HG02943 (cell line): ENCODE results near the gene PTPN6.
"Not testable (repeated sequence)": the region's sequence is repeated elsewhere in the genome, so short reads cannot be mapped to it uniquely, and the experiment has no call there.

Source experiments
- ATAC-seq: cut with Tn5 transposase; IDR thresholded peaks from one replicate; pipeline ENCODE4 v1.9.1; 2021; ENCODE audit warnings: mild to moderate bottlenecking, low read depth, moderate library complexity; ENCODE audit not compliant: unreplicated experiment

Gene PTPN6

DNA sequence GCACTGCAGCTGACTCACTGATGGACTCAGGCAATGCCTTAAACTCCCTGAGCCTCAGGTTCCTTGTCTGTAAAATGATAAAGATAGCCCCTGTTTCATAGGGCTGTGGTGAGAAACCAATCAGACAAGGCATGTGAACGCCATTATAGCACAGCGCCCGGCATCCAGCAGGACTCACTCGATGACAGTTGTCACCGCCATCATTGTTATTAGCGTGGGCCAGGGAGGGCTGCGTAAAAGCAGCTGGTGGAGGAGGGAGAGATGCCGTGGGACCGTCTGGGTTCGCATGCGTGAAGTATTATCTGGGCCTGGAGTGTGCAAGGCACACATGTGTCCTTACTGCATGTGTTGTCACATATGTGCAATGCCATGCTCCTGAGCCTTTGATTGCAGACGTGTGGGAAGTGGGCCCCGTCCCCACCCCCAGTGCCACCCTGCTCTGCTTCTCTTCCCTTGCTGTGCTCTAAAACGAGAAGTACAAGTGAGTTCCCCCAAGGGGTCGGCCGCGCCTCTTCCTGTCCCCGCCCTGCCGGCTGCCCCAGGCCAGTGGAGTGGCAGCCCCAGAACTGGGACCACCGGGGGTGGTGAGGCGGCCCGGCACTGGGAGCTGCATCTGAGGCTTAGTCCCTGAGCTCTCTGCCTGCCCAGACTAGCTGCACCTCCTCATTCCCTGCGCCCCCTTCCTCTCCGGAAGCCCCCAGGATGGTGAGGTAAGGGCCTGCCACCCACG, at the start of gene PTPN6:
Gene PTPN6, plus strand, starts transcription at position 546 of the 730 bp plus-strand sequence. Its CDS starts 157 bp downstream, at position 703.
- ATAC-seq, result no peak

DNA sequence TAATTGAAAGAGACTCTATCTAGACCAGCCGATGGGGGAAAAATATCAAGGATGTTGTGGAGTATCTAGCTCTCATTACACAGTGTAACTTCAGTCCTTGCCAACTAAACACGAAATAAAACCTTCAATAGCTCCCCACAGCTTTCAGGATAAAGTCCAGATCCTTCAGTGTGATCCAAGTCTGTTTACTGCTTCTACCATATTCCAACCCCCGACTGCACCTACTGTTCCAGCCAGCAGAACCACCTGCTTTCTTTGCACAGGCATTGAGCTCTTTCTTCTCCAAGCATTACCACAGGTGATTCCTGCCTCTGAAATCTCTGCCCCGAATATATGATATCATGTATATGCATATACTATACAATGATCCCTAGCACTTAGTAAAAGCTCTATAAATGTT, 48.7 kb upstream of the PTPN6 start:
- ATAC-seq, result no peak

DNA sequence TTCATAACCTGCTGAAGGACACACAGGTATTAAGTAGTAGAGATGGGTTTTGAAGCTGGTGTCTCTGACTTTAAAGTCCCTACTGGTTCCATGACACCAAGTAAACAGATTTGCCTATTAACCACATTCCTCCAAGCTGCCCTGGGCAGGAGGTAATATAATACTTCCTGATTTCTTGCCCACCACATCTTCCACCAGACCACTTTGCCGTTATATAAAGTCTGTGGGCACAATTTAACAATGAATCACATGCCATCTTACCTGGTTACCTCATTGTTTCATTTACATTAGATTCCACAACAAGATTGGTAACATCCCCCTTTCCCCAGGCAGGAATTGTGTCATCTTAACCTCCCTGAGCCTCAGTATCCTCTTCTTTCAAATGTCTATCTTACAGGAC, 47.4 kb upstream of the PTPN6 start:
- ATAC-seq, result no peak

DNA sequence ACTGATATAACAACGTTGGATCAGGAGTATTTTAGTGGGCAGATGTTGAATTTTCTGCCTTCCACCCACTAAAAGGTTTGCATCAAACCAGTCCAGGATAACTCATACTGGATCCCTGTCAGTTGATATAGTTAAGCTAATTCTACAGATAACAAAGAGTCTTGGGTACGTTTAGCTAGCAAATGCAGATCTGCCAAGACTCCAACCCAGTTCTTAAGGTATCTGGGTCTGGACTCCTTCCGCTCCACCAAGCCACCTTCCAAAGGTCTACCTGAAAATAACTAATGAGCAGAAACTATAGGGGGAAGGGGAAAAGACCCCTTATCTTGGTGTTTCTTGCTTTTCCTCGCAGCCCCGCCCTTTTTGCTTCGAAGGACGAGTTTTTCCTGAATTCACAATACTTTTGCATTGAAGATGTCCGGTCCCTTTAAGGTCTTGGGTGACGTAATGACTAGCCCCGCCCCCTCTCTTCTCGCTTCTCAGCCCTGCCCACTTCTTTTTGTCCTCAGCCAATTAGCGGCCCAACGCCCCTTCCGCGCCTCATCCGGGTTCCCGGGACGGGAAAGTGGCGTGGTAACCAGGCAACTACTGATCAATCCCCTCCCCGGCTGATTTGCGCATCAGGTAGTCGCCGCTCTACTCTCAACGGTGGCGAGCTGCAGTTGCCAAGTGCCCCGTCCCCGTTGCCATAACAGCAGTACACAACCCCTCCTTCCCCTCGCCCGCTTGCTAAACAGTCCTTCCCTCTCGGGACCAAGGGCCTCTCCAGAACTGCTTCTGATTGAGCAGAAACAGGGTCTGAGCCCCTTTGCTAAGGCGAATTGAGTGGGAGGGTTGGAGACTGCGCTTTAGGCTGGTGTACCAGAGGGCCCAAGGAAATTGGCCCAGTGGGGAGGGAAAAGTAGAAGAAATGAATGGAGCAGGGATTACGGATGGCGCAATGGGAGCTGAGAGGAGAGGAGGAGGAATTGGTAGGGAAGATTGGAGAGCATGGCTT, 46.6 kb upstream of the PTPN6 start, which contains the start of gene LRRC23:
Gene LRRC23, plus strand, starts transcription at position 543 of the 997 bp plus-strand sequence. CDS start 812 bp downstream, outside the sequence.
- ATAC-seq, result peak; percentile 81

DNA sequence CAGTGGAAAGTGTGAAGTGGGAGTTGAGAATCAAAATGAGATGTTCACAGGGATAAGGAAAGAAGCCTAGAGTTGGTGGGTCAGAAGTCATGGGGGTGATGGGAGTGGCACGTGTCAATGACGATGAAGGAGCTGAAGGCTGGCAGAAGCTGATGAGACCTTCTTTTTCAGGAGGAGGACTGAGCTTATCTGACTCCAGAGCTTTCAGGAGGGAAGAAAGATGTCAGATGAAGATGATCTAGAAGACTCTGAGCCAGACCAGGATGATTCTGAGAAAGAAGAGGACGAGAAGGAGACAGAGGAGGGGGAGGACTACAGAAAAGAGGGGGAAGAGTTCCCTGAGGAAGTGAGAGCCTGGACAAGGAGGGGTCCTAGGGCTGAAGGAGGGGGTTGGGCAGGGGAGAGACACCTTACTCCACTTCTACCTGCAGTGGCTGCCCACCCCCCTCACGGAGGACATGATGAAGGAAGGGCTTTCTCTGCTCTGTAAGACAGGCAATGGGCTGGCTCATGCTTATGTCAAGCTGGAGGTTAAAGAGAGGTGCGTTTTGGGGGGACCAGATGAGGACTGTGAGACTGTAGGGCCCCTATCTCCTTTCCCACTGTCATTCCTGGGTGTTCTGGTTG, 45.6 kb upstream of the PTPN6 start:
- ATAC-seq, result no peak

DNA sequence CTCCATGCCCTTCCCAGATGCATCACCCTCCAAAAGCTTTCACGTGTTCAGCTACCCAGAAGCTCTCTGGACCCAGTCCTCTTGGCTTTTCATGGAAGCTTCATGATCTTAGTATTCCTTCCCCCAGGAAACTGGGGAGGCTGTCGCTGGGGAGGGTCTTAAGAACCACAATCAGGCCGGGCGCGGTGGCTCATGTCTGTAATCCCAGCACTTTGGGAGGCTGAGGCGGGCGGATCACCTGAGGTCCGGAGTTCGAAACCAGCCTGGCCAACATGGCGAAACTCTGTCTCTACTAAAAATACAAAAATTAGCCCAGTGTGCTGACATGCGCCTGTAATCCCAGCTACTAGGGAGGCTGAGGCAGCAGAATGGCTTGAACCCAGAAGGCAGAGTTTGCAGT, 43.0 kb upstream of the PTPN6 start:
- ATAC-seq, result not testable (repeated sequence)

DNA sequence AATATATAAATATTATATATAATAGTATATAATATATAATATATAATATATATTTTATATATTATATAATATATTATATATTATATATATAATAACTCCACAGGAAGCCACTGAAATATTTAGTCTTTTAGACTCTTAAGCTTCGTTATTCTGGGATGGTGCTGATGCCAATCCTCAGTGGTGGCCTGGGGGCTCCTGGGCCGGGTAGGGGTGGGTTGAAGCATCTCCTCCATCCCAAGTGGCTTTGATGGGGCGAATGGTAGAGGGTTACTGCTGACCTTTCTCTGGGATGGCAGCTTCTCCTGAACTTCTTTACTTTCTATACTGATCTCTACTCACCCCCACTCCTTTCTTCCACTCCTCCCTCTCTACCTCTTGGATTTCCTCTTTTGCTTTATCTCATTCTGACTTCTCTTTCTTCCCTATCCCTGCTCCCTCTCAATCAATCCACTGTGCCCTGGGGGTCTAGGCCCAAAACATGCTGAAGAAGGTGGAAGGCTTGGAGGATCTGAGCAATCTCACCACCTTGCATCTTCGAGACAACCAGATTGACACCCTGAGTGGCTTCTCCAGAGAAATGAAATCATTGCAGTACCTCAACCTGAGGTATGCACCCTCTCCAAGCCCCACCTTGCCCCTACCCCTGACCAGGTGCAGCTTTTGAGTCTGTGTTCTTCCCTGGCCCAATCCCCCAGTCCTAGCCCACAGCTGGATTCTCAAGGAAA, 41.6 kb upstream of the PTPN6 start:
- ATAC-seq, result no peak

DNA sequence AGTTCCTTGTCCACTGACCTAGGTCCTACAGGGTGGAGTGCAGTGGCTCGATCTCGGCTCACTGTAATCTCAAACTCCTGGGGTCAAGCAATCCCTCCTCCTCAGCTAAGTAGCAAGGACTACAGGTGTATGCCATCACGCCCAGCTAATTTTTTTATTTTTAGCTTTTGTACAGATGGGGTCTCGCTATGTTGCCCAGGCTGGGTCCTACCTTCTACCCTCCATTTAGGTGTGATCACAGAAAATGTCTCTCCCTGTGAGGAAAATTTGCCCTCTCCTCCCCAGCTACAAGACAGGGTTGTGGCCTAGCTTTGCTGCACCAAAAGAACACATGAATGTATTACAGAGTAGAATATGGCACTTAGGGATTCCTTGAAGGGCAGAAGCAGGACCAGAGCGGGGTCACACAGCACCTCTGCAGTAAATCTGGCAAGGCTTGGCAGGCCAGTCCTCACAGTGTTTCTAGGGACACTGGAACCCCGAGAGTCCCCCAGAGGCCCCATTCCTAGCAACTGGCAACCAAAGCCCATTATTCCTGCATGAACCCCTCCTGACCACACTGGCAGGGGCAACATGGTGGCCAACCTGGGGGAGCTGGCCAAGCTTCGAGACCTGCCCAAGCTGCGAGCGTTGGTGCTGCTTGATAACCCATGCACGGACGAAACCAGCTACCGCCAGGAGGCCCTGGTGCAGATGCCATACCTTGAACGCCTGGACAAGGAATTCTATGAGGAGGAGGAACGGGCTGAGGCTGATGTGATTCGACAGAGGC, 38.8 kb upstream of the PTPN6 start:
- no peak for ATAC-seq

DNA sequence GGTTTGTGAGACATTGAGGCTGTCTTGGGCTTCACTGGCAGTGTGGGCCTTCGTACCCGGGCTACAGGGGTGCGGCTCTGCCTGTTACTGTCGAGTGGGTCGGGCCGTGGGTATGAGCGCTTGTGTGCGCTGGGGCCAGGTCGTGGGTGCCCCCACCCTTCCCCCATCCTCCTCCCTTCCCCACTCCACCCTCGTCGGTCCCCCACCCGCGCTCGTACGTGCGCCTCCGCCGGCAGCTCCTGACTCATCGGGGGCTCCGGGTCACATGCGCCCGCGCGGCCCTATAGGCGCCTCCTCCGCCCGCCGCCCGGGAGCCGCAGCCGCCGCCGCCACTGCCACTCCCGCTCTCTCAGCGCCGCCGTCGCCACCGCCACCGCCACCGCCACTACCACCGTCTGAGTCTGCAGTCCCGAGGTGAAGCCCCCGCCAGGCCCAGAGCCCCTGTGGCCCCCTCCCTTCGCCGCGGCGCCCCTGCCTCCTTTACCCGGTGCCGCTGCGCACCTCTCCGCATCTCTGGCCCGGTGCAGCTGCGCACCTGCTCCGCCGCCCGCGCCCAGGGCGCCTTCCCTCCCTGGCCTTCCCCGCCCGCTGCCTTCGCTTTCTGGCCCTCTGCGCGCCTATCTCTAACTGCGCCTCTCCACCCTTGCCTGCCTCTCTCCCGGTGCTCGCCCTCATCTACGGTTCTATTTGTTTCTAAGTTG, 36.8 kb upstream of the PTPN6 start, which contains the start of gene ENO2:
Gene ENO2, plus strand, starts transcription at position 335 of the 701 bp plus-strand sequence. CDS start 1,253 bp downstream, outside the sequence.
- ATAC-seq, result peak; percentile 56

DNA sequence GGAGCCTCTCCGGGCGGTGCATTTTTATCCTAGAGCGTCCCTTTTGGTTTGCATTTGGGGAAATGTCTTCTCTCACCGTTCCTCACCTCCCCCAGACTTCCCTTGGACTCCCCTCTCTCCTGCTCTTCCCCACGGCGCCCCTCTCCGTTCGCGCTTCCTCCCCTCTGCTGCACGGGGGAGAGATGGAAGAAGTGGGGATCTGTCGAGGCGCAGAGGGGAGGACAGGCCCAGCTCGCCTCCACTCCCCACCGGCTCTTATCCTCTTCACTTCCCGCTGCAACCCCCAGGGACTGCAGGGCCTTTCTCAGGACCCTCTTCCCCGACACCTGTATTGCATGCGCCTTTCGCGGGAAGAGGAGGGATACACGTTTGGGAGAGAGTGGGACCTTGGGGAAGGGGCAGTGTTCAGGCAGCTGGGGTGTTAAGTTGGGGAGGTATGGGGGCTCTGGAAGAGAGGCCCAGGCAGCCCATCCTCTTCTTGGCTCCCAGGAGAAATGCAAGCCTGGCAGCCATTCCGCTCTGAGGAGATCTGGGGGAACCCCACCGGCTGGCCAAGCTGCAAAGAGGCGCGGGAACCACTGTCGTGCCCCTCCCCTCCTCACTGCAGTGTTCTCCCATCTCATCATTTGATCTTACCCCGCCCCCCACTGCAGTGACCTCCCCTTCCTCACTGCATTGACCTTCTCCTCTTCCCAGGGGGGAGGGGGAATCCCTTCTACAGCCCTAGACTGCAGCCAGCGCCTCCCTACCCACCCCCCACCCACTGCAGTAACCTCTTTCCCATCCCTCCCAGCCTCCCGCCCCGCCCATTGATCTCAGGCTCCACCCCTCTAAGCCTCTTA, 36.0 kb upstream of the PTPN6 start:
- ATAC-seq, result peak; percentile 14

DNA sequence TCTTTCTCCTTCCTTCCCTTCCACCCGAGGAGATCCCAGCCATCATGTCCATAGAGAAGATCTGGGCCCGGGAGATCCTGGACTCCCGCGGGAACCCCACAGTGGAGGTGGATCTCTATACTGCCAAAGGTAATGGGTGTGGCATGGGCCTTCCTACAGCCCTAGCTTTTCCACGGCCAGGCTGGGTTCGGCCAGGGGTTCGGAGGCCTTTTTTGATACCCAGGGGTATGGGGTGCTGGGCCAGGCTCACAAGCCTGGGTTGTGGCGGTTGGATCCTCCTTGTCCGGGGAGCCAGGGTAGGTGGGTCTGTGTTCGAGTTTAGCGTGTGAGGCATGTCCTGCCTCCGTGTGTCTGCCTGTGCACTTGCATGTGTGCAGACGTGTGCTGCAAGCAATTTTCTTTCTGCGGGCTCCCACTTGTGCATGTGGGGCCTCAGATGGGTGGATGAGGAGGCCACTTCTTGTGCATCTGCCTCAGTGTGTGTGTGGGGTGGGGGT, 35.3 kb upstream of the PTPN6 start:
- no peak for ATAC-seq

DNA sequence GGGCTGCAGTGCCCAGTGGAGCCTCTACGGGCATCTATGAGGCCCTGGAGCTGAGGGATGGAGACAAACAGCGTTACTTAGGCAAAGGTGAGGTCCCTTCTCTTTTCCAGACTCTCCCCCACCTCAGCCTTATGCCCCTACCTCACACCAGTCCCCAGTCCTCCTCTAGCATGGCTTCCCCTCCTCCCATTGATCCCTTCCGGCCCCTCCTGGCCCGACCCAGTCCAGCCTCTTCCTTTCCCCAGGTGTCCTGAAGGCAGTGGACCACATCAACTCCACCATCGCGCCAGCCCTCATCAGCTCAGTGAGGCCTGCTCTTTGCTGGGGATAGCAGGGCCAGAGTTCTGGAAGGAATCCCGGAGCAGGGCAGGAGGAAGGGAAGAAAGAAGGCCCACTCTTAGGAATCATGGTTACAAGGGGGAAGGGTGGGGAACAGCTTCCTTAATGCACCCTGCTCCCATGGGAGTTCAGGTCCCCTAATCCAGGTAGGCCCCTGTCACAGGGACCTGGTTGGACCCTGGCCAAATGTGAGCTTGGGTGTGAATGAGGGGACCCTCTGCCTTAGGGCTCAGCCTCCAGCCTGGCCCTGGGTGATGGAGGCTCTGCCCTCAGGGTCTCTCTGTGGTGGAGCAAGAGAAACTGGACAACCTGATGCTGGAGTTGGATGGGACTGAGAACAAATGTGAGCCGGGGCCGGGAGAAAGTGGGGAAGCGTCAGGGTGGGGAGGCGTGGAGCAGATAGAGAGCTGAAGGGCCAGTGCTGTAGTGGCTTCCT, 34.5 kb upstream of the PTPN6 start:
- no peak for ATAC-seq

DNA sequence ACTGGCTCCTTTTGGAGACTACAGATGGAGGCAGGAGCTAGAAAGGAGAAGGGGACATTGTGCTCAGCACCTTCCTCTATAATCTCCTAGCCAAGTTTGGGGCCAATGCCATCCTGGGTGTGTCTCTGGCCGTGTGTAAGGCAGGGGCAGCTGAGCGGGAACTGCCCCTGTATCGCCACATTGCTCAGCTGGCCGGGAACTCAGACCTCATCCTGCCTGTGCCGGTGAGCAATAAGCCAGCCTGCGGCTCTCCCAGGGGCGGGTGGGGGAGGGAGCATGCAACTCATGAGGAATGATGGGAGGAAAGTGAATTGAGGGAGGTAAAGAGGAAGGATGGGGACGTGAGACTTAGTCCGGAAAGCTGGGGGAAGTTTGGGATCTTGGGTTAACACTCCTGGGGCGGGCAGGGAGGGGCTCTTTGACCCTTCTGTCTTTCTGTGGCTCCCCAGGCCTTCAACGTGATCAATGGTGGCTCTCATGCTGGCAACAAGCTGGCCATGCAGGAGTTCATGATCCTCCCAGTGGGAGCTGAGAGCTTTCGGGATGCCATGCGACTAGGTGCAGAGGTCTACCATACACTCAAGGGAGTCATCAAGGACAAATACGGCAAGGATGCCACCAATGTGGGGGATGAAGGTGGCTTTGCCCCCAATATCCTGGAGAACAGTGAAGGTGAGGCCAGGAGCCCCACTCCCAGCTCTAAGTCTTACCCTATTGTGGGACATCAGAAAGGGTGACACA, 33.5 kb upstream of the PTPN6 start:
- no peak for ATAC-seq

DNA sequence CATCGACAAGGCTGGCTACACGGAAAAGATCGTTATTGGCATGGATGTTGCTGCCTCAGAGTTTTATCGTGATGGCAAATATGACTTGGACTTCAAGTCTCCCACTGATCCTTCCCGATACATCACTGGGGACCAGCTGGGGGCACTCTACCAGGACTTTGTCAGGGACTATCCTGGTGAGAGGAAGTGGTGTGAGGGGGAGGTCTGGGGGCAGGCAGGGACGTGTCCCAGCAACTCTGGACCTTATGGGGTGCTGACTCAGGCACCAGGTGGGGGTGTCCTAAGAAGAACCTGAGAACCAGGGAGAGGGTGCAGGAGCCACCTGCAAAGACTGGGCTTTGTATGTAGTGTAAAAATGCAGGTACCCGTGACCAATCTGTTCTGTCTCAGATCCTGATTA, 31.6 kb upstream of the PTPN6 start:
- ATAC-seq, result no peak

DNA sequence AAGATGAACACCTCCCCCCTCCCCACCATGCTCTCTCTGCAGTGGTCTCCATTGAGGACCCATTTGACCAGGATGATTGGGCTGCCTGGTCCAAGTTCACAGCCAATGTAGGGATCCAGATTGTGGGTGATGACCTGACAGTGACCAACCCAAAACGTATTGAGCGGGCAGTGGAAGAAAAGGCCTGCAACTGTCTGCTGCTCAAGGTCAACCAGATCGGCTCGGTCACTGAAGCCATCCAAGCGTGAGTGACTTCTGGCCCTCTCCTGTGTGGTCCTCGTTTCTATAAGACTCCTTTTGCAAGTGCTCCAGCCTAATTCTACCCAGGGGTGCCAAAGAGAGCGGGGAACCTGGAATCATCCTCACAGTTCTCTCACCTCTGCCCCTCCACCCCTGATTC, 29.6 kb upstream of the PTPN6 start:
- no peak for ATAC-seq
